SK-N-MC (cell line): ENCODE results near the gene MST1.

Experiments
- EZH2 ChIP-seq: fragments of 200-600 bp; sonication (generic); IDR thresholded peaks from one replicate; pipeline ENCODE4 v1.6.1; 2017; ENCODE audit warnings: antibody characterized with exemption
- FOXP2 ChIP-seq: optimal IDR thresholded peaks from 2 replicates; pipeline ENCODE3; 2011; ENCODE audit warnings: mild to moderate bottlenecking, moderate library complexity; ENCODE audit not compliant: insufficient read depth; ENCODE audit errors: extremely low read length, control extremely low read depth
- POLR2AphosphoS5 ChIP-seq: IDR thresholded peaks from 2 replicates; pipeline ENCODE4 v1.6.1; 2012; ENCODE audit warnings: mild to moderate bottlenecking, low read depth, low read length, borderline replicate concordance

- TF ChIP-seq EZH2 = no peak
- no peak for TF ChIP-seq POLR2AphosphoS5
- no peak for TF ChIP-seq FOXP2
These were observed 7.7 kb downstream of the MST1 start for GRCh38 chr3:49681543-49681942.
